HepG2 (cell line): Measurements from ENCODE around the gene EFS. TPM values are rescaled to one million over a fixed set of nuclear protein-coding genes. Genes with fewer than 3 reads are reported as not detected.

Source experiments
- ATAC-seq: fragments of 200-7000 bp; cut with Tn5 transposase; 3 replicates; pipeline ENCODE4 v1.9.1; 2020; ENCODE audit warnings: mild to moderate bottlenecking, moderate library complexity
- BruUV-seq: library from RNA; stranded (reverse); fragments of 400-500 nt; replicated peaks from 2 replicates; lab custom pipeline; 2021; lab: Mats Ljungman, UMichigan
- CTCF ChIA-PET: fragments of 300-600 bp; formaldehyde crosslinking; extraction: SDS; loops from one replicate; lab custom pipeline; 2021; ENCODE audit warnings: low total read pairs, inconsistent platforms, low intra/inter-chr PET ratio; lab: Yijun Ruan, JAX
- POLR2A ChIA-PET: fragments of 350-600 bp; sonication (Branson Sonifier 250); formaldehyde crosslinking; loops from one replicate; lab custom pipeline; 2020; ENCODE audit warnings: antibody characterized with exemption, inconsistent platforms; lab: Yijun Ruan, JAX
- DNase-seq: peaks from one replicate; pipeline ENCODE4 v3.0.0-alpha.2; 2015; ENCODE audit warnings: low spot score
- FAIRE-seq: peaks from 3 replicates; lab custom pipeline; 2011; peaks lifted over from hg19 to GRCh38; lab: Jason Lieb, UNC
- H2AFZ ChIP-seq: one replicate; pipeline ENCODE4 v1.6.1; 2011; ENCODE audit warnings: low read length, inconsistent platforms
- H3K27ac ChIP-seq: fragments of 300-600 bp; 3 replicates; pipeline ENCODE4 v1.8.0; 2011; ENCODE audit warnings: mixed run types, mild to moderate bottlenecking, mixed read lengths, low read length, inconsistent platforms; ENCODE audit not compliant: insufficient read depth; ENCODE audit errors: extremely low read length
- H3K27me3 ChIP-seq, 2 experiments: fragments of 200-600 bp in 1 of 2; 2 replicates in 1 of 2; 3 replicates in 1 of 2; pipeline versions ENCODE4 v1.6.0 to v1.8.0; 2011; ENCODE audit warnings: low read length in 2 of 2, mild to moderate bottlenecking in 2 of 2, moderate library complexity in 2 of 2, inconsistent platforms in 1 of 2; ENCODE audit not compliant: insufficient read depth in 2 of 2, control insufficient read depth in 1 of 2
- H3K36me3 ChIP-seq, 2 experiments: fragments of 200-600 bp in 1 of 2; replicated peaks in 1 of 2; 2 replicates in 1 of 2; 3 replicates in 1 of 2; pipeline versions ENCODE4 v1.5.1 to v1.8.0; 2011; ENCODE audit warnings: low read length in 2 of 2, inconsistent platforms in 1 of 2; ENCODE audit not compliant: insufficient read depth in 2 of 2, control insufficient read depth in 1 of 2
- H3K4me1 ChIP-seq: 2 replicates; pipeline ENCODE4 v1.5.1; 2012; ENCODE audit warnings: low read length, inconsistent platforms; ENCODE audit not compliant: insufficient read depth
- H3K4me2 ChIP-seq: 2 replicates; pipeline ENCODE4 v1.6.0; 2011; ENCODE audit warnings: low read depth, low read length, inconsistent platforms
- H3K4me3 ChIP-seq, 3 experiments: fragments of 200-600 bp in 1 of 3; sonication (generic), shearing (Covaris generic) in 1 of 3; replicated peaks in 1 of 3; 2 replicates each; pipeline ENCODE4 v1.5.1; 2011 to 2016; ENCODE audit warnings: low read length in 3 of 3, inconsistent platforms in 2 of 3, low read depth in 2 of 3, mild to moderate bottlenecking in 2 of 3, control low read depth in 1 of 3, mixed read lengths in 1 of 3; ENCODE audit not compliant: insufficient read depth in 1 of 3
- H3K79me2 ChIP-seq: one replicate; pipeline ENCODE4 v1.6.1; 2011; ENCODE audit warnings: low read length, inconsistent platforms; ENCODE audit not compliant: insufficient read depth
- H3K9ac ChIP-seq: 2 replicates; pipeline ENCODE4 v1.6.0; 2011; ENCODE audit warnings: mild to moderate bottlenecking, low read depth, low read length, inconsistent platforms; ENCODE audit not compliant: insufficient read depth
- H3K9me3 ChIP-seq: 2 replicates; pipeline ENCODE4 v1.5.1; 2012; ENCODE audit warnings: mild to moderate bottlenecking, low read length
- H4K20me1 ChIP-seq: 2 replicates; pipeline ENCODE4 v1.6.0; 2011; ENCODE audit warnings: inconsistent platforms, mild to moderate bottlenecking, low read length, moderate library complexity; ENCODE audit not compliant: insufficient read depth
- GZF1 ChIP-seq: sonication (generic); formaldehyde crosslinking; IDR thresholded peaks from 2 replicates; pipeline ENCODE4 v1.5.1; 2020; ENCODE audit warnings: mild to moderate bottlenecking, missing genetic modification reagents
- NFE2L1 ChIP-seq: sonication (generic); formaldehyde crosslinking; IDR thresholded peaks from 2 replicates; pipeline ENCODE4 v1.4.0; 2020; ENCODE audit warnings: missing genetic modification reagents, mild to moderate bottlenecking, borderline replicate concordance
- NFE2L2 ChIP-seq: fragments of 150-350 bp; IDR thresholded peaks from 2 replicates; pipeline ENCODE4 v1.6.1; 2014; ENCODE audit warnings: low read length
- WGBS: methylation state at CpG from one replicate; pipeline ENCODE4 v1.1.6; 2017; ENCODE audit warnings: low lambda C conversion rate; 5-methylcytosine and 5-hydroxymethylcytosine counted together
- in situ Hi-C: cut with HindIII; loops from 2 replicates; pipeline ENCODE4 v1.10.0; 2017; ENCODE audit warnings: low pct_unique_long_range_greater_than_20kb; ENCODE audit not compliant: extremely low pct_ligation_motif_present
- intact Hi-C: fragments of 100-400 bp; cut with micrococcal nuclease; formaldehyde crosslinking; loops from one replicate; pipeline ENCODE4 v1.10.0; 2022; ENCODE audit not compliant: unreplicated experiment
- polyA plus RNA-seq, 8 experiments: library from polyadenylated mRNA; depleted of rRNA in 3 of 8; stranded (reverse) in 7 of 8; unstranded in 1 of 8; fragments of >200 nt; fragmentation: Illumina TruSeq in 4 of 8; extraction: Trizol in 4 of 8; gene quantifications; 2 replicates each; pipeline versions ENCODE4 v1.2.1 to v1.2.3, GENCODE V29; 2011 to 2016; ENCODE audit warnings: low read depth in 4 of 8, missing spikeins in 1 of 8, mixed read lengths in 1 of 8; ENCODE audit not compliant: insufficient read depth in 1 of 8
- total RNA-seq, 5 experiments: library from RNA; depleted of rRNA; stranded (reverse); fragments of >200 nt; fragmentation: Illumina TruSeq; extraction: Trizol; gene quantifications; 2 replicates each; pipeline ENCODE4 v1.2.3, GENCODE V29; 2016; ENCODE audit warnings: low read depth in 1 of 5
- TF ChIP-seq, protein P1 (sequence below): sonication (generic); formaldehyde crosslinking; IDR thresholded peaks from 2 replicates; pipeline ENCODE4 v1.5.1; 2020; ENCODE audit warnings: mild to moderate bottlenecking, missing genetic modification reagents, moderate library complexity
- TF ChIP-seq, protein P2 (sequence below): sonication (generic); formaldehyde crosslinking; IDR thresholded peaks from 2 replicates; pipeline ENCODE4 v1.5.0; 2020; ENCODE audit warnings: mild to moderate bottlenecking, missing genetic modification reagents, borderline replicate concordance

EFS gene
- total and polyA plus RNA-seq, 2 of the 13 experiments (the other 11 are each of a cell fraction or from before 2014, with no cell fraction given): not detected

DNA sequence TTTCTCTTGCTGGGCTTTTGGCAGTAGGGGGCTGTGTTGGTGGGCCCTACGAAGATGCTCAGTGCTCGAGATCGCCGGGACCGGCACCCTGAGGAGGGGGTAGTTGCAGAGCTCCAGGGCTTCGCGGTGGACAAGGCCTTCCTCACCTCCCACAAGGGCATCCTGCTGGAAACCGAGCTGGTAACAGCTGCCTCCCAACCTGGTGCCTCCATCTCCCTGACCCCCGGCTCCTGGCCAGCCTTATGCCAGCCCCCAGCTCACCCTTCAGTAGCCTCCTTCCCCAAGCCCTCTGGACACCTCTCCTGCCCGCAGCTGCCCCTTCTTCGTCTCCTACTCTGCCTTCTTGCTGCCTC is 12.2 kb upstream of the EFS start:
- H3K27me3 ChIP-seq: peaks cover 26 to 87% of the 10 kb centered on the region in 2 experiments
- 1% methylated on average over 11 of the region's 11 CpGs for WGBS
- TF ChIP-seq, protein P1, sequence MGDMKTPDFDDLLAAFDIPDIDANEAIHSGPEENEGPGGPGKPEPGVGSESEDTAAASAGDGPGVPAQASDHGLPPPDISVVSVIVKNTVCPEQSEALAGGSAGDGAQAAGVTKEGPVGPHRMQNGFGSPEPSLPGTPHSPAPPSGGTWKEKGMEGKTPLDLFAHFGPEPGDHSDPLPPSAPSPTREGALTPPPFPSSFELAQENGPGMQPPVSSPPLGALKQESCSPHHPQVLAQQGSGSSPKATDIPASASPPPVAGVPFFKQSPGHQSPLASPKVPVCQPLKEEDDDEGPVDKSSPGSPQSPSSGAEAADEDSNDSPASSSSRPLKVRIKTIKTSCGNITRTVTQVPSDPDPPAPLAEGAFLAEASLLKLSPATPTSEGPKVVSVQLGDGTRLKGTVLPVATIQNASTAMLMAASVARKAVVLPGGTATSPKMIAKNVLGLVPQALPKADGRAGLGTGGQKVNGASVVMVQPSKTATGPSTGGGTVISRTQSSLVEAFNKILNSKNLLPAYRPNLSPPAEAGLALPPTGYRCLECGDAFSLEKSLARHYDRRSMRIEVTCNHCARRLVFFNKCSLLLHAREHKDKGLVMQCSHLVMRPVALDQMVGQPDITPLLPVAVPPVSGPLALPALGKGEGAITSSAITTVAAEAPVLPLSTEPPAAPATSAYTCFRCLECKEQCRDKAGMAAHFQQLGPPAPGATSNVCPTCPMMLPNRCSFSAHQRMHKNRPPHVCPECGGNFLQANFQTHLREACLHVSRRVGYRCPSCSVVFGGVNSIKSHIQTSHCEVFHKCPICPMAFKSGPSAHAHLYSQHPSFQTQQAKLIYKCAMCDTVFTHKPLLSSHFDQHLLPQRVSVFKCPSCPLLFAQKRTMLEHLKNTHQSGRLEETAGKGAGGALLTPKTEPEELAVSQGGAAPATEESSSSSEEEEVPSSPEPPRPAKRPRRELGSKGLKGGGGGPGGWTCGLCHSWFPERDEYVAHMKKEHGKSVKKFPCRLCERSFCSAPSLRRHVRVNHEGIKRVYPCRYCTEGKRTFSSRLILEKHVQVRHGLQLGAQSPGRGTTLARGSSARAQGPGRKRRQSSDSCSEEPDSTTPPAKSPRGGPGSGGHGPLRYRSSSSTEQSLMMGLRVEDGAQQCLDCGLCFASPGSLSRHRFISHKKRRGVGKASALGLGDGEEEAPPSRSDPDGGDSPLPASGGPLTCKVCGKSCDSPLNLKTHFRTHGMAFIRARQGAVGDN (CRISPR knock-in tag): peak; percentile 1; the same call in 1 of the 2 replicates
- TF ChIP-seq NFE2L2: 0 out of 2 replicates have a peak, but pooled peaks have one; percentile 21
- TF ChIP-seq, protein P2, sequence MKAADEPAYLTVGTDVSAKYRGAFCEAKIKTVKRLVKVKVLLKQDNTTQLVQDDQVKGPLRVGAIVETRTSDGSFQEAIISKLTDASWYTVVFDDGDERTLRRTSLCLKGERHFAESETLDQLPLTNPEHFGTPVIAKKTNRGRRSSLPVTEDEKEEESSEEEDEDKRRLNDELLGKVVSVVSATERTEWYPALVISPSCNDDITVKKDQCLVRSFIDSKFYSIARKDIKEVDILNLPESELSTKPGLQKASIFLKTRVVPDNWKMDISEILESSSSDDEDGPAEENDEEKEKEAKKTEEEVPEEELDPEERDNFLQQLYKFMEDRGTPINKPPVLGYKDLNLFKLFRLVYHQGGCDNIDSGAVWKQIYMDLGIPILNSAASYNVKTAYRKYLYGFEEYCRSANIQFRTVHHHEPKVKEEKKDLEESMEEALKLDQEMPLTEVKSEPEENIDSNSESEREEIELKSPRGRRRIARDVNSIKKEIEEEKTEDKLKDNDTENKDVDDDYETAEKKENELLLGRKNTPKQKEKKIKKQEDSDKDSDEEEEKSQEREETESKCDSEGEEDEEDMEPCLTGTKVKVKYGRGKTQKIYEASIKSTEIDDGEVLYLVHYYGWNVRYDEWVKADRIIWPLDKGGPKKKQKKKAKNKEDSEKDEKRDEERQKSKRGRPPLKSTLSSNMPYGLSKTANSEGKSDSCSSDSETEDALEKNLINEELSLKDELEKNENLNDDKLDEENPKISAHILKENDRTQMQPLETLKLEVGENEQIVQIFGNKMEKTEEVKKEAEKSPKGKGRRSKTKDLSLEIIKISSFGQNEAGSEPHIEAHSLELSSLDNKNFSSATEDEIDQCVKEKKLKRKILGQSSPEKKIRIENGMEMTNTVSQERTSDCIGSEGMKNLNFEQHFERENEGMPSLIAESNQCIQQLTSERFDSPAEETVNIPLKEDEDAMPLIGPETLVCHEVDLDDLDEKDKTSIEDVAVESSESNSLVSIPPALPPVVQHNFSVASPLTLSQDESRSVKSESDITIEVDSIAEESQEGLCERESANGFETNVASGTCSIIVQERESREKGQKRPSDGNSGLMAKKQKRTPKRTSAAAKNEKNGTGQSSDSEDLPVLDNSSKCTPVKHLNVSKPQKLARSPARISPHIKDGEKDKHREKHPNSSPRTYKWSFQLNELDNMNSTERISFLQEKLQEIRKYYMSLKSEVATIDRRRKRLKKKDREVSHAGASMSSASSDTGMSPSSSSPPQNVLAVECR (CRISPR knock-in tag): 0 out of 2 replicates have a peak, but pooled peaks have one; percentile 10
- 0 out of 2 replicates have a peak, but pooled peaks have one; percentile 49 for TF ChIP-seq NFE2L1 (CRISPR knock-in tag)
- no peak for TF ChIP-seq GZF1
- in situ Hi-C loops: loop anchor here (5.0 kb wide), 2 partner anchors 50 to 115 kb away; no protein-coding TSS in a partner anchor
- ChIA-PET CTCF (interaction anchor here (5.1 to 5.9 kb wide), 2 partner anchors 50 to 111 kb away, joined by 96 to 111 read pairs; no protein-coding TSS in a partner anchor), POLR2A (interaction anchor here (1.2 kb wide), 1 partner anchor 55 kb away, joined by 4 read pairs; no protein-coding TSS in a partner anchor)
- no peaks in the 10 kb centered on the region for H3K9me3 ChIP-seq
- FAIRE-seq: no peak
- no peak overlapping the region for H2AFZ ChIP-seq
- intact Hi-C loops: no loop called here
- no peak overlapping the region for H3K27ac ChIP-seq
- no peaks in the 10 kb centered on the region for H4K20me1 ChIP-seq
- H3K79me2 ChIP-seq: no peaks in the 10 kb centered on the region
- H3K4me1 ChIP-seq: no peaks in the 10 kb centered on the region
- ATAC-seq: no peak
- H3K9ac ChIP-seq: no peak overlapping the region
- DNase-seq: no peak
- no peak overlapping the region for H3K4me2 ChIP-seq
- no peaks in the 10 kb centered on the region for H3K36me3 ChIP-seq
- BruUV-seq: no TSS peak
- no peak overlapping the region for H3K4me3 ChIP-seq
